Measurements from ENCODE around the gene PTPRT. TPM values are rescaled to one million over a fixed set of nuclear protein-coding genes. Genes with fewer than 3 reads are reported as not detected.

The PTPRT gene
- total and polyA plus RNA-seq, 2 of the 13 experiments (the other 11 are each of a cell fraction or from before 2014, with no cell fraction given) = under 0.01 to 0.09 TPM

GRCh38 chr20:42981253-42981652 lies 208.5 kb downstream of the PTPRT start:
- no peak for FAIRE-seq

More at GRCh38 chr20:42981253-42981652, 208.5 kb downstream of the PTPRT start:
- Histone ChIP-seq H3K27ac (ENCODE audit: extremely low read length, insufficient read depth, low read length) (no peak overlapping the region), H3K4me2 (ENCODE audit: low read depth, low read length) (no peak overlapping the region), H3K36me3 (replicated peaks in 1 of 2; ENCODE audit: control insufficient read depth in 1 of 2, insufficient read depth in 2 of 2, low read length in 2 of 2) (no peaks in the 10 kb centered on the region), H3K4me1 (ENCODE audit: insufficient read depth, low read length) (no peaks in the 10 kb centered on the region), H3K27me3 (ENCODE audit: control insufficient read depth in 1 of 2, insufficient read depth in 2 of 2, low read length in 2 of 2) (no peaks in the 10 kb centered on the region; a peak in 1 of 5 replicates), H3K9me3 (ENCODE audit: low read length) (no peaks in the 10 kb centered on the region), H3K79me2 (ENCODE audit: insufficient read depth, low read length) (no peaks in the 10 kb centered on the region), H4K20me1 (ENCODE audit: insufficient read depth, low read length) (no peaks in the 10 kb centered on the region), H3K4me3 (replicated peaks in 1 of 3; ENCODE audit: insufficient read depth in 1 of 3, low read depth in 2 of 3, low read length in 3 of 3) (no peak overlapping the region), H2AFZ (ENCODE audit: low read length) (no peak overlapping the region), H3K9ac (ENCODE audit: insufficient read depth, low read depth, low read length) (no peak overlapping the region)
- WGBS (ENCODE audit: low lambda C conversion rate) = 25% methylated on average over 2 of the region's 2 CpGs
- in situ Hi-C loops (cut with HindIII; ENCODE audit: extremely low pct_ligation_motif_present, low pct_unique_long_range_greater_than_20kb) (no loop called here), intact Hi-C loops (cut with micrococcal nuclease; ENCODE audit: unreplicated experiment) (no loop called here)
- ATAC-seq = no peak
- POLR2A ChIA-PET = no interaction called here
- no TSS peak for BruUV-seq (replicated peaks)
- CTCF ChIA-PET (ENCODE audit: low intra/inter-chr PET ratio, low total read pairs) = no interaction called here
- TF ChIP-seq HMG20A (CRISPR knock-in tag; IDR thresholded peaks at IDR 0.05; ENCODE audit: borderline replicate concordance) (no peak), ZBTB3 (CRISPR knock-in tag; IDR thresholded peaks at IDR 0.05; ENCODE audit: borderline replicate concordance, low read depth) (no peak), REXO4 (CRISPR knock-in tag; IDR thresholded peaks at IDR 0.05; ENCODE audit: borderline replicate concordance) (no peak), MBD4 (IDR thresholded peaks at IDR 0.05; ENCODE audit: borderline replicate concordance, low read length) (no peak), FOSL1 (CRISPR knock-in tag; IDR thresholded peaks at IDR 0.05; ENCODE audit: borderline replicate concordance) (no peak), ZNF468 (CRISPR knock-in tag; IDR thresholded peaks at IDR 0.05) (no peak), MATR3 (CRISPR knock-in tag; IDR thresholded peaks at IDR 0.05) (no peak), GPBP1L1 (CRISPR knock-in tag; IDR thresholded peaks at IDR 0.05) (no peak), PAF1 (CRISPR knock-in tag; IDR thresholded peaks at IDR 0.05) (no peak)
- TF ChIP-seq, protein P1, sequence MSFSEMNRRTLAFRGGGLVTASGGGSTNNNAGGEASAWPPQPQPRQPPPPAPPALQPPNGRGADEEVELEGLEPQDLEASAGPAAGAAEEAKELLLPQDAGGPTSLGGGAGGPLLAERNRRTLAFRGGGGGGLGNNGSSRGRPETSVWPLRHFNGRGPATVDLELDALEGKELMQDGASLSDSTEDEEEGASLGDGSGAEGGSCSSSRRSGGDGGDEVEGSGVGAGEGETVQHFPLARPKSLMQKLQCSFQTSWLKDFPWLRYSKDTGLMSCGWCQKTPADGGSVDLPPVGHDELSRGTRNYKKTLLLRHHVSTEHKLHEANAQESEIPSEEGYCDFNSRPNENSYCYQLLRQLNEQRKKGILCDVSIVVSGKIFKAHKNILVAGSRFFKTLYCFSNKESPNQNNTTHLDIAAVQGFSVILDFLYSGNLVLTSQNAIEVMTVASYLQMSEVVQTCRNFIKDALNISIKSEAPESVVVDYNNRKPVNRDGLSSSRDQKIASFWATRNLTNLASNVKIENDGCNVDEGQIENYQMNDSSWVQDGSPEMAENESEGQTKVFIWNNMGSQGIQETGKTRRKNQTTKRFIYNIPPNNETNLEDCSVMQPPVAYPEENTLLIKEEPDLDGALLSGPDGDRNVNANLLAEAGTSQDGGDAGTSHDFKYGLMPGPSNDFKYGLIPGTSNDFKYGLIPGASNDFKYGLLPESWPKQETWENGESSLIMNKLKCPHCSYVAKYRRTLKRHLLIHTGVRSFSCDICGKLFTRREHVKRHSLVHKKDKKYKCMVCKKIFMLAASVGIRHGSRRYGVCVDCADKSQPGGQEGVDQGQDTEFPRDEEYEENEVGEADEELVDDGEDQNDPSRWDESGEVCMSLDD (CRISPR knock-in tag; IDR thresholded peaks at IDR 0.05; ENCODE audit: borderline replicate concordance) = no peak
- no peak for DNase-seq (ENCODE audit: low spot score)
